Measurements from ENCODE around the gene CYP3A5.

The CYP3A5 gene

DNA sequence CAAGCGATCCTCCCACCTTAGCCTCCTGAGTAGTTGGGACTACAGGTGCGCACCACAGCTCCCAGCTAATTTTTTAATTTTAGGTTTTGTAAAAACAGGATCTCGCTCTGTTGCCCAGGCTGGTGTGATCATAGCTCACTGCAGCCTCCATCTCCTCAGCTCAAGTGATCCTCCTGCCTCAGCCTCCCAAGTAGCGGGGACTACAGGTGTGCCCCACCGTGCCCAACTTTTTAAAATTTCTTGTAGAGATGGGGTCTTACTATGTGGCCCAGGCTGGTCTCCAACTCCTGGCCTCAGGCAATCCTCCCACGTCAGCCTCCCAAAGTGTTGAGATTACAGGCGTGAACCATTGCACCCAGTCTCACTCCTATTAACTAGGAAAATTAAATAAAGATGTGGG, 74.3 kb downstream of the CYP3A5 start:
- no peak for DNase-seq

DNA sequence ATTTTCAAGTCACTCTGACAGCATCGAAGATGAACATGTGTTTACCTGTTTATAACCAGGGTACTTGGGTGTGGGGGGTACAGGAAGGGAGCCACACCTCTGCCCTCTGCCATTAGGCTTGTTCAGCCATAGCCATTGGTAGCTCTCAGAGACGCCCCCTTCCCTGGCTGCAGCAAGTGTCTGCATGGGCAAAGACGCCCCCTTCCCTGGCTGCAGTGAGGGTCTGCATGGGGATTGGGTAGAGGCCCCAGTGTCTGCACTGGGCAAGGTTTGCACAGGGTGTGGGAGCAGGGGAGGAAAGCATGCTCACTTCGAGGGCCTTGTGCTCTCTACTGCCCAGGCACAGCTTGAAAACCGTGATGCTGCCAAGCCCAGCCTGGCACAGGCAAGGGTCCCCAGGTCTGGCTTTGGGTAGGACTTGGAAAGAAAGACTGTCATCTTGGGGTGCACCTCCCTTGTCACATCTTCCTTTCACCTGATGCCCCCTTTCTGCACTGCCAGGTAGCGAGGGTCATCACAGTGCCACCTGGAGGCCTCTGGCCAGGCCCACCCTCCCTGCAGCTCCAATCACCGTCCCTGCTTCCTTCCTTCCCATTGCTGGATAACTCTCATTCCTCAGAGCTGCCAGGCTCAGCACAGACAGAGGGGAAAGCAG, 78.0 kb downstream of the CYP3A5 start:
- DNase-seq, result no peak

DNA sequence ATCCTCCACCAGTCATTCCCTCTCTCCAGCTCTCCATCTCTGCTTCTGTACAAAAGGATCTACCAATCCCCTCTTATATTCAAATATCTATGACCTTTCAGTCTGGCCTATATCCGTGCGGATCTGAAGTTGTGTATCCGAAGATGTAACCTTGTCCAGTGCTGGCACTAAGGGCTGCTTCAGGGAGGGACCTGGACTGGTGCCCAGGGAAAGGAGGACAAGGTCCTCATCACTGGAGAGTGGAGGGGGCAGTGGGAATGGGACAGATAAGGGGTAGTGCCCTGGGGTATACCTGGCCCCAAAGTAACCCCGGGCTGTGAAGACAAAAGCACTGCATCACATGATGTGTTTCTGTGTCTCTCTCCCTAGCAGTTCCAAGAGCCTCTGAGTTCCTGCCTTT, 80.0 kb downstream of the CYP3A5 start:
- DNase-seq, result no peak

All from activated naive CD4-positive, alpha-beta T cell treated with anti-CD3 and anti-CD28 coated beads, Interleukin-2, amount 50 U/mL, for 16 hours (primary cell).